ENCODE data around the gene ARAP1. TPM values are rescaled to one million over a fixed set of nuclear protein-coding genes. Genes with fewer than 3 reads are reported as not detected.

Gene ARAP1
- total RNA-seq, 4 donors from 2014 or later, result 53.8 to 126 (median 88.8) TPM

- TF ChIP-seq POLR2AphosphoS5 (IDR thresholded peaks at IDR 0.05) (no peak), CTCF (IDR thresholded peaks at IDR 0.05) (no peak), EP300 (IDR thresholded peaks at IDR 0.05) (no peak), POLR2A (IDR thresholded peaks at IDR 0.05) (no peak)
- WGBS, result 71% methylated on average over 8 of the region's 10 CpGs
- DNase-seq (ENCODE audit: low spot score in 2 of 2), result no peak
- H3K27me3 ChIP-seq, result no peaks in the 10 kb centered on the region
- peak overlapping the region; percentile 1 for H3K27ac ChIP-seq
- H3K4me1 ChIP-seq, result peaks cover 19% of the 10 kb centered on the region
- peak overlapping the region; percentile 0 for H3K4me3 ChIP-seq
- peaks cover 51% of the 10 kb centered on the region for H3K36me3 ChIP-seq
- no peaks in the 10 kb centered on the region for H3K9me3 ChIP-seq
Observed at GRCh38 chr11:72712841-72713240, 39.4 kb downstream of the ARAP1 start.

GRCh38 chr11:72712168-72712751 lies 39.9 kb downstream of the ARAP1 start:
- H3K4me3 ChIP-seq, result no peak overlapping the region
- H3K27me3 ChIP-seq, result no peaks in the 10 kb centered on the region
- peak overlapping the region; percentile 1 for H3K27ac ChIP-seq
- peaks cover 57% of the 10 kb centered on the region for H3K36me3 ChIP-seq
- TF ChIP-seq POLR2AphosphoS5 (IDR thresholded peaks at IDR 0.05) (no peak), EP300 (IDR thresholded peaks at IDR 0.05) (no peak), POLR2A (IDR thresholded peaks at IDR 0.05) (no peak), CTCF (IDR thresholded peaks at IDR 0.05) (no peak)
- peaks cover 15% of the 10 kb centered on the region for H3K4me1 ChIP-seq
- no peaks in the 10 kb centered on the region for H3K9me3 ChIP-seq
- 71% methylated on average over 22 of the region's 26 CpGs for WGBS
- DNase-seq (ENCODE audit: low spot score in 2 of 2), result peak in 1 of 2 donors; percentile 86

- 94% methylated on average over 9 of the region's 9 CpGs for WGBS
- DNase-seq (ENCODE audit: low spot score in 2 of 2), result no peak
- peaks cover 68% of the 10 kb centered on the region for H3K36me3 ChIP-seq
Observed at GRCh38 chr11:72711141-72711540, 41.1 kb downstream of the ARAP1 start.

GRCh38 chr11:72710278-72710677 lies 41.9 kb downstream of the ARAP1 start:
- H3K27me3 ChIP-seq, result no peaks in the 10 kb centered on the region
- peaks cover 76% of the 10 kb centered on the region for H3K36me3 ChIP-seq
- WGBS, result 92% methylated on average over 11 of the region's 11 CpGs
- H3K9me3 ChIP-seq, result no peaks in the 10 kb centered on the region
- TF ChIP-seq CTCF (IDR thresholded peaks at IDR 0.05) (no peak), POLR2A (IDR thresholded peaks at IDR 0.05) (no peak), POLR2AphosphoS5 (IDR thresholded peaks at IDR 0.05) (no peak), EP300 (IDR thresholded peaks at IDR 0.05) (no peak)
- H3K4me1 ChIP-seq, result peaks cover 4% of the 10 kb centered on the region
- no peak for DNase-seq (ENCODE audit: low spot score in 2 of 2)
- no peak overlapping the region for H3K27ac ChIP-seq
- H3K4me3 ChIP-seq, result no peak overlapping the region

More at GRCh38 chr11:72711141-72711540, 41.1 kb downstream of the ARAP1 start:
- Histone ChIP-seq H3K27me3 (no peaks in the 10 kb centered on the region), H3K9me3 (no peaks in the 10 kb centered on the region), H3K27ac (no peak overlapping the region), H3K4me3 (no peak overlapping the region), H3K4me1 (peaks cover 8% of the 10 kb centered on the region)
- TF ChIP-seq CTCF (IDR thresholded peaks at IDR 0.05) (no peak), POLR2A (IDR thresholded peaks at IDR 0.05) (no peak), EP300 (IDR thresholded peaks at IDR 0.05) (no peak), POLR2AphosphoS5 (IDR thresholded peaks at IDR 0.05) (no peak)

- 96% methylated on average over 20 of the region's 20 CpGs for WGBS
- H3K9me3 ChIP-seq, result no peaks in the 10 kb centered on the region
- no peak for DNase-seq (ENCODE audit: low spot score in 2 of 2)
Observed at GRCh38 chr11:72709478-72710238, 42.5 kb downstream of the ARAP1 start.

More at GRCh38 chr11:72709478-72710238, 42.5 kb downstream of the ARAP1 start:
- H3K4me3 ChIP-seq, result no peak overlapping the region
- H3K36me3 ChIP-seq, result peaks cover 83% of the 10 kb centered on the region
- no peak overlapping the region for H3K27ac ChIP-seq
- TF ChIP-seq POLR2A (IDR thresholded peaks at IDR 0.05), result no peak
- TF ChIP-seq CTCF (IDR thresholded peaks at IDR 0.05), result no peak
- TF ChIP-seq POLR2AphosphoS5 (IDR thresholded peaks at IDR 0.05), result no peak
- TF ChIP-seq EP300 (IDR thresholded peaks at IDR 0.05), result no peak
- H3K27me3 ChIP-seq, result no peaks in the 10 kb centered on the region
- H3K4me1 ChIP-seq, result peaks cover 9% of the 10 kb centered on the region

Measured in suprapubic skin (tissue), 4 donors.